SJSA1 (cell line): ENCODE measurements around the gene MAGI2. TPM values are rescaled to one million over a fixed set of nuclear protein-coding genes. Genes with fewer than 3 reads are reported as not detected.

Experiments
- DNase-seq, 2 experiments: peaks; one replicate each; pipeline ENCODE4 v3.0.0-alpha.2; 2015 to 2020; ENCODE audit warnings: low spot score in 2 of 2, low read depth in 1 of 2
- H3K27ac ChIP-seq: fragments of 250-450 bp; sonication (Bioruptor Pico); 2 replicates; pipeline ENCODE4 v1.5.1; 2020; ENCODE audit warnings: mild to moderate bottlenecking, moderate library complexity
- H3K27me3 ChIP-seq: fragments of 250-450 bp; sonication (Bioruptor Pico); replicated peaks from 2 replicates; pipeline ENCODE4 v1.5.1; 2020; ENCODE audit warnings: mild to moderate bottlenecking, moderate library complexity
- H3K36me3 ChIP-seq: fragments of 250-450 bp; sonication (Bioruptor Pico); 2 replicates; pipeline ENCODE4 v1.5.1; 2020; ENCODE audit warnings: mild to moderate bottlenecking
- H3K4me1 ChIP-seq: fragments of 250-450 bp; sonication (Bioruptor Pico); replicated peaks from 2 replicates; pipeline ENCODE4 v1.6.1; 2021; ENCODE audit warnings: mild to moderate bottlenecking
- H3K4me3 ChIP-seq: fragments of 250-450 bp; sonication (Bioruptor Pico); 2 replicates; pipeline ENCODE4 v1.5.1; 2020; ENCODE audit warnings: mild to moderate bottlenecking
- H3K9me3 ChIP-seq: fragments of 250-450 bp; sonication (Bioruptor Pico); replicated peaks from 2 replicates; pipeline ENCODE4 v1.5.1; 2020; ENCODE audit warnings: mild to moderate bottlenecking
- total RNA-seq: library from RNA; depleted of rRNA; stranded (reverse); fragments of >200 nt; shearing (Covaris generic); gene quantifications from 2 replicates; pipeline ENCODE4 v1.2.3, GENCODE V29; 2014

The MAGI2 gene
- total RNA-seq, 1 experiment from 2014 or later = 0.82 TPM

- no peaks in the 10 kb centered on the region for H3K9me3 ChIP-seq
- no peaks in the 10 kb centered on the region for H3K4me1 ChIP-seq
- no peak overlapping the region for H3K27ac ChIP-seq
- DNase-seq = no peak
- no peaks in the 10 kb centered on the region for H3K27me3 ChIP-seq
- no peaks in the 10 kb centered on the region for H3K36me3 ChIP-seq
- no peak overlapping the region for H3K4me3 ChIP-seq
Observed at GRCh38 chr7:78760620-78761355, 692.7 kb downstream of the MAGI2 start.

- Histone ChIP-seq H3K36me3 (no peaks in the 10 kb centered on the region), H3K27me3 (no peaks in the 10 kb centered on the region), H3K27ac (no peak overlapping the region), H3K4me3 (no peak overlapping the region), H3K4me1 (no peaks in the 10 kb centered on the region), H3K9me3 (no peaks in the 10 kb centered on the region)
- DNase-seq = no peak
Observed at GRCh38 chr7:78752554-78752953, 700.9 kb downstream of the MAGI2 start.

- H3K27me3 ChIP-seq = no peaks in the 10 kb centered on the region
- H3K4me3 ChIP-seq = no peak overlapping the region
- DNase-seq = no peak
Observed at GRCh38 chr7:78751253-78751652, 702.2 kb downstream of the MAGI2 start.

GRCh38 chr7:78749052-78749746, 704.3 kb downstream of the MAGI2 start:
- DNase-seq = no peak
- no peaks in the 10 kb centered on the region; the same call in 1 of the 2 replicates for H3K9me3 ChIP-seq
- no peak overlapping the region for H3K27ac ChIP-seq
- H3K4me3 ChIP-seq = no peak overlapping the region
- H3K4me1 ChIP-seq = no peaks in the 10 kb centered on the region
- no peaks in the 10 kb centered on the region for H3K36me3 ChIP-seq
- no peaks in the 10 kb centered on the region for H3K27me3 ChIP-seq

More at GRCh38 chr7:78751253-78751652, 702.2 kb downstream of the MAGI2 start:
- no peaks in the 10 kb centered on the region for H3K9me3 ChIP-seq
- H3K27ac ChIP-seq = no peak overlapping the region
- no peaks in the 10 kb centered on the region for H3K4me1 ChIP-seq
- no peaks in the 10 kb centered on the region for H3K36me3 ChIP-seq

- Histone ChIP-seq H3K9me3 (no peaks in the 10 kb centered on the region; the same call in 1 of the 2 replicates), H3K27ac (no peak overlapping the region), H3K4me1 (no peaks in the 10 kb centered on the region), H3K4me3 (no peak overlapping the region), H3K36me3 (no peaks in the 10 kb centered on the region), H3K27me3 (no peaks in the 10 kb centered on the region)
- DNase-seq = no peak
Observed at GRCh38 chr7:78747592-78747991, 705.9 kb downstream of the MAGI2 start.

GRCh38 chr7:78746301-78746700, 707.2 kb downstream of the MAGI2 start:
- Histone ChIP-seq H3K9me3 (no peaks in the 10 kb centered on the region; the same call in 1 of the 2 replicates), H3K4me3 (no peak overlapping the region), H3K27me3 (no peaks in the 10 kb centered on the region), H3K36me3 (no peaks in the 10 kb centered on the region), H3K4me1 (no peaks in the 10 kb centered on the region), H3K27ac (no peak overlapping the region)
- DNase-seq = no peak

- Histone ChIP-seq H3K4me1 (no peaks in the 10 kb centered on the region), H3K36me3 (no peaks in the 10 kb centered on the region), H3K4me3 (no peak overlapping the region), H3K27me3 (no peaks in the 10 kb centered on the region), H3K27ac (no peak overlapping the region), H3K9me3 (no peaks in the 10 kb centered on the region; the same call in 1 of the 2 replicates)
- DNase-seq = no peak
Observed at GRCh38 chr7:78742694-78743093, 710.8 kb downstream of the MAGI2 start.

GRCh38 chr7:78736548-78736947, 716.9 kb downstream of the MAGI2 start:
- no peak for DNase-seq
- no peaks in the 10 kb centered on the region for H3K9me3 ChIP-seq
- H3K4me3 ChIP-seq = no peak overlapping the region
- H3K36me3 ChIP-seq = no peaks in the 10 kb centered on the region
- H3K27me3 ChIP-seq = no peaks in the 10 kb centered on the region
- no peak overlapping the region for H3K27ac ChIP-seq
- no peaks in the 10 kb centered on the region for H3K4me1 ChIP-seq

GRCh38 chr7:78734626-78735025, 718.8 kb downstream of the MAGI2 start:
- no peaks in the 10 kb centered on the region for H3K4me1 ChIP-seq
- H3K9me3 ChIP-seq = no peaks in the 10 kb centered on the region
- H3K27ac ChIP-seq = no peak overlapping the region
- H3K36me3 ChIP-seq = no peaks in the 10 kb centered on the region
- H3K27me3 ChIP-seq = no peaks in the 10 kb centered on the region
- no peak for DNase-seq
- H3K4me3 ChIP-seq = no peak overlapping the region

- H3K4me1 ChIP-seq = no peaks in the 10 kb centered on the region
- H3K36me3 ChIP-seq = no peaks in the 10 kb centered on the region
- no peak overlapping the region for H3K4me3 ChIP-seq
- no peak for DNase-seq
- no peaks in the 10 kb centered on the region for H3K9me3 ChIP-seq
- H3K27ac ChIP-seq = no peak overlapping the region
- no peaks in the 10 kb centered on the region for H3K27me3 ChIP-seq
Observed at GRCh38 chr7:78720066-78720465, 733.4 kb downstream of the MAGI2 start.

- no peak overlapping the region for H3K27ac ChIP-seq
- no peaks in the 10 kb centered on the region for H3K9me3 ChIP-seq
- no peaks in the 10 kb centered on the region for H3K27me3 ChIP-seq
- H3K4me3 ChIP-seq = no peak overlapping the region
- H3K36me3 ChIP-seq = no peaks in the 10 kb centered on the region
- DNase-seq = no peak
- no peaks in the 10 kb centered on the region for H3K4me1 ChIP-seq
Observed at GRCh38 chr7:78718212-78718611, 735.3 kb downstream of the MAGI2 start.

- H3K9me3 ChIP-seq = no peaks in the 10 kb centered on the region
- no peak overlapping the region for H3K4me3 ChIP-seq
- no peaks in the 10 kb centered on the region for H3K27me3 ChIP-seq
- H3K27ac ChIP-seq = no peak overlapping the region
- H3K4me1 ChIP-seq = no peaks in the 10 kb centered on the region
- no peak for DNase-seq
- no peaks in the 10 kb centered on the region for H3K36me3 ChIP-seq
Observed at GRCh38 chr7:78716876-78717275, 736.6 kb downstream of the MAGI2 start.

GRCh38 chr7:78714356-78714755, 739.1 kb downstream of the MAGI2 start:
- Histone ChIP-seq H3K4me3 (no peak overlapping the region), H3K36me3 (no peaks in the 10 kb centered on the region), H3K27me3 (no peaks in the 10 kb centered on the region), H3K27ac (no peak overlapping the region), H3K9me3 (no peaks in the 10 kb centered on the region), H3K4me1 (no peaks in the 10 kb centered on the region)
- no peak for DNase-seq

GRCh38 chr7:78712111-78712510, 741.4 kb downstream of the MAGI2 start:
- Histone ChIP-seq H3K36me3 (no peaks in the 10 kb centered on the region), H3K9me3 (no peaks in the 10 kb centered on the region), H3K4me3 (no peak overlapping the region), H3K27me3 (no peaks in the 10 kb centered on the region), H3K4me1 (no peaks in the 10 kb centered on the region), H3K27ac (no peak overlapping the region)
- no peak for DNase-seq
